ENCODE results near the gene OR10G6.
"Not testable (repeated sequence)": the region's sequence is repeated elsewhere in the genome, so short reads cannot be mapped to it uniquely, and the experiment has no call there.

The OR10G6 gene

GRCh38 chr11:123995119-123995518 lies at the start of gene OR10G6:
TSS of gene OR10G6 (minus strand) at chr11:123995161. CDS start at chr11:123995161, 0 bp downstream.
- DNase-seq (ENCODE audit: low read depth, low spot score): no peak

- no peak for DNase-seq (ENCODE audit: low read depth, low spot score)
Observed at GRCh38 chr11:124043420-124043819, 48.5 kb upstream of the OR10G6 start.

GRCh38 chr11:124041254-124041653 lies 46.3 kb upstream of the OR10G6 start, which contains the start of gene OR10G7:
TSS of gene OR10G7 (minus strand) at chr11:124041325. CDS start at chr11:124039001, 2,324 bp downstream.
- no peak for DNase-seq (ENCODE audit: low read depth, low spot score)

- no peak for DNase-seq (ENCODE audit: low read depth, low spot score)
Observed at GRCh38 chr11:124039557-124039956, 44.6 kb upstream of the OR10G6 start.

GRCh38 chr11:124036666-124037065 lies 41.7 kb upstream of the OR10G6 start:
- DNase-seq (ENCODE audit: low read depth, low spot score): no peak

- DNase-seq (ENCODE audit: low read depth, low spot score): no peak
Observed at GRCh38 chr11:124026498-124026897, 31.5 kb upstream of the OR10G6 start, which contains the start of gene OR10G8. TSS of gene OR10G8 (plus strand) at chr11:124026798. CDS start at chr11:124029623, 2,825 bp downstream.

GRCh38 chr11:124015837-124016236 lies 20.9 kb upstream of the OR10G6 start:
- not testable (repeated sequence) for DNase-seq (ENCODE audit: low read depth, low spot score)

GRCh38 chr11:124012697-124013096 lies 17.7 kb upstream of the OR10G6 start, which contains the start of gene OR10G4:
TSS of gene OR10G4 (plus strand) at chr11:124012997. CDS start at chr11:124015575, 2,578 bp downstream.
- DNase-seq (ENCODE audit: low read depth, low spot score): no peak

- DNase-seq (ENCODE audit: low read depth, low spot score): no peak
Observed at GRCh38 chr11:123979311-123979710, 15.7 kb downstream of the OR10G6 start.

GRCh38 chr11:123977731-123978347 lies 17.1 kb downstream of the OR10G6 start, which contains the start of gene OR10S1:
TSS of gene OR10S1 (minus strand) at chr11:123977781. CDS start at chr11:123977664, 117 bp downstream.
- DNase-seq (ENCODE audit: low read depth, low spot score): no peak

- no peak for DNase-seq (ENCODE audit: low read depth, low spot score)
Observed at GRCh38 chr11:123976770-123977560, 18.0 kb downstream of the OR10G6 start.

- DNase-seq (ENCODE audit: low read depth, low spot score): no peak
Observed at GRCh38 chr11:123973816-123974215, 21.1 kb downstream of the OR10G6 start.

GRCh38 chr11:123956752-123957151 lies 38.2 kb downstream of the OR10G6 start:
- DNase-seq (ENCODE audit: low read depth, low spot score): no peak

- DNase-seq (ENCODE audit: low read depth, low spot score): no peak
Observed at GRCh38 chr11:123945132-123945531, 49.8 kb downstream of the OR10G6 start.

Measured in ELF-1 (cell line).